Activated CD4-positive, alpha-beta T cell treated with anti-CD3 and anti-CD28 coated beads for 36 hours (primary cell): ENCODE results near the gene SEC14L6. TPM values are rescaled to one million over a fixed set of nuclear protein-coding genes. Genes with fewer than 3 reads are reported as not detected.
A peak's percentile ranks its signal among the peaks of the same experiment; 100 is the strongest.
"Not testable (repeated sequence)": the region's sequence is repeated elsewhere in the genome, so short reads cannot be mapped to it uniquely, and the experiment has no call there.

Experiments used
- ATAC-seq: fragments of 200-7000 bp; cut with Tn5 transposase; one replicate; pipeline ENCODE4 v1.10.0; 2021; ENCODE audit warnings: mild to moderate bottlenecking, moderate library complexity
- CTCF ChIA-PET: fragments of 350-600 bp; sonication (Branson Sonifier 250); formaldehyde crosslinking; loops from one replicate; lab custom pipeline; 2021; ENCODE audit warnings: antibody characterized with exemption; lab: Charles Lee
- POLR2A ChIA-PET: fragments of 350-600 bp; sonication (Branson Sonifier 250); formaldehyde crosslinking; loops from one replicate; lab custom pipeline; 2021; ENCODE audit warnings: antibody characterized with exemption, inconsistent platforms; lab: Charles Lee
- DNase-seq: peaks from one replicate; pipeline ENCODE4 v3.0.0-alpha.2; 2020
- H3K27ac Mint-ChIP-seq: one replicate; pipeline ENCODE4 v1.8.0; 2021; ENCODE audit warnings: mixed read lengths
- H3K27me3 Mint-ChIP-seq: one replicate; pipeline ENCODE4 v1.8.0; 2021; ENCODE audit warnings: mixed read lengths
- H3K36me3 Mint-ChIP-seq: one replicate; pipeline ENCODE4 v1.8.0; 2021; ENCODE audit warnings: low read depth, mixed read lengths
- H3K4me1 Mint-ChIP-seq: one replicate; pipeline ENCODE4 v1.8.0; 2021; ENCODE audit warnings: mixed read lengths
- H3K4me3 Mint-ChIP-seq: one replicate; pipeline ENCODE4 v1.8.0; 2021; ENCODE audit warnings: mild to moderate bottlenecking, moderate library complexity, mixed read lengths
- H3K9me3 Mint-ChIP-seq: one replicate; pipeline ENCODE4 v1.8.0; 2021; ENCODE audit warnings: low read depth, mixed read lengths
- intact Hi-C, 2 experiments: fragments of 100-400 bp; cut with DNase I in 1 of 2; cut with micrococcal nuclease in 1 of 2; formaldehyde crosslinking; loops; one replicate each; pipeline versions ENCODE4 v1.14.2 to v1.15.1; 2022 to 2024; cut with DNase I, micrococcal nuclease
- total RNA-seq, 2 experiments: library from RNA; stranded (reverse); gene quantifications; one replicate each; pipeline ENCODE4 v1.2.3, GENCODE V29; 2021

SEC14L6 gene
- total RNA-seq, 2 experiments from 2014 or later = not detected

DNA sequence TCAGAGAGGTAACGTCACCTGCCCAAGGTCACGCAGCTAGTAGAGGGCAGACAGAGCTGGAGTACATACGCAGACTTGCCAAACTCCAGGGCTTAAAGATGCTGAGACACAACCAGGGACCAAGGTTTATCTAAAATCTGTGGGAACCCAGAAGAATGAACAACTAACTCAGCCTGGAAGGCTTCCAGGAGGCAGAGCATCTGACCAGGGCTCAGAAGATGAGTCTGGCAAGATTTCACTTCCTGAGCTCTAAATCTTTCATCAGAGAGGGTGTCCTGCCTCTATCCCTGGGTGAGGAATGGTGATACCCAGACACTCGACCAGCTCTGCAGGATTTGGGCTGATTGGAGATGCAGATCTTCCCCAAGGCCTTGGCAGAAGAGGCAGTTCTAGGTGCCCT, 18.8 kb upstream of the SEC14L6 start:
- CTCF ChIA-PET = interaction anchor here (0.5 kb wide), 1 partner anchor 355 kb away, joined by 3 read pairs; no protein-coding TSS in a partner anchor

DNA sequence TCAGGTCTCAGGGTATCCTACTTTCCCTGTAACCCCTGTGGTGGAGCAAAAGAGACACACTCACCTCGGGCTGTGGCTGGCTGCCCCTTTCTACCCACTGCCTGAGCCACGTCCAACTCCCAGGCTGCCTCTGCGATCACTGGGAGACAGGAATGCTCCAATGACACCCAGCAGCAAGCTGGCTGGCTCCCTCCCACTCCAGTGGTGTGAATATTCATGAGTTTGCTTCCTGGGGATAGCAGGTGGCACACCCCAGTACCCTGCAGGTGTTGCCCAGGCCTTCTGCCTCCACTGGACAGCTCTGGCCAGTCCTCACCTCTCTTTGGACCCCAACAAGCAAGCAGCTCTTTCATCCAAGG, 18.2 kb upstream of the SEC14L6 start:
- Mint-ChIP-seq H3K4me1 (no peaks in the 10 kb centered on the region), H3K9me3 (no peaks in the 10 kb centered on the region), H3K4me3 (no peak overlapping the region), H3K27me3 (no peaks in the 10 kb centered on the region), H3K36me3 (no peaks in the 10 kb centered on the region), H3K27ac (no peak overlapping the region)
- ATAC-seq (no peak), DNase-seq (no peak)
- POLR2A ChIA-PET = no interaction called here
- intact Hi-C loops = no loop called here
- CTCF ChIA-PET = no interaction called here

More for the DNA sequence above, 18.8 kb upstream of the SEC14L6 start:
- POLR2A ChIA-PET = no interaction called here
- intact Hi-C loops = no loop called here
- H3K27me3 Mint-ChIP-seq = no peaks in the 10 kb centered on the region
- no peaks in the 10 kb centered on the region for H3K9me3 Mint-ChIP-seq
- no peak for ATAC-seq
- no peak overlapping the region for H3K27ac Mint-ChIP-seq
- DNase-seq = no peak
- H3K4me3 Mint-ChIP-seq = no peak overlapping the region
- no peaks in the 10 kb centered on the region for H3K4me1 Mint-ChIP-seq
- no peaks in the 10 kb centered on the region for H3K36me3 Mint-ChIP-seq

DNA sequence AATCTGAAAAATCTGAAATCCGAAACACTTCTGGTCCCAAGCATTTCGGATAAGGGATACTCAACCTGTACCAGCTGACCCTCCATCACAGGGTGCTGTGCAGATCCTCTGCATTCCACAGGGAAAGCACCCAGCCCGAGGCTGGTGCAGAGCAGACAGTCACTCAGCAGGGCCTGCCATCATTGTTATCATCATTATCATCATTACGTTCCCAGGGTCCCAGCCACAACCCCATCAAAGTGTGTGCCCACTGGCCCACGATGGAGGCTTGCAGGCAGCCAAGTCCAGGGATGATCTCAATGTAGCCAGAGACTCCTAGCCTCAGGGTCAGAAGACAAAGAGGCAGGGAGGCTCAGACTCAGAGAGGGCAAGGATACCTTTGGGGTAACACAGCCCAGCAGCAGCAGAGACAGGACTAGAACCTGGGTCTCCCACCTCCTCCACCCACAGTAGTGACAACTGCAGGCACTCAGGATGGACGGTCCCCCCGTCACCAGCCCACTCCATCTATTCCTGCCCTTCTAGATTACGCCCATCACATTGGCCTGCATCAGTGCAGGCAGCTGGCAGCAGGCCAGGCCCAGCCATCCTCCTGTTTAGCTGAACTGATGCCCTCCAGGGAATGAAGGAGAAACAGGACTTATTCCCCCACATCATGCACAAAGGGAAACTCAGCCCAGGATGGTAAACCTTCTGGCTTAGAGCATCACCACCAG, 17.7 kb upstream of the SEC14L6 start:
- intact Hi-C loops = no loop called here
- H3K36me3 Mint-ChIP-seq = no peaks in the 10 kb centered on the region
- no peak overlapping the region for H3K27ac Mint-ChIP-seq
- H3K4me3 Mint-ChIP-seq = no peak overlapping the region
- no peaks in the 10 kb centered on the region for H3K9me3 Mint-ChIP-seq
- POLR2A ChIA-PET = no interaction called here
- ATAC-seq (no peak), DNase-seq (no peak)
- CTCF ChIA-PET = no interaction called here
- H3K27me3 Mint-ChIP-seq = no peaks in the 10 kb centered on the region
- no peaks in the 10 kb centered on the region for H3K4me1 Mint-ChIP-seq

DNA sequence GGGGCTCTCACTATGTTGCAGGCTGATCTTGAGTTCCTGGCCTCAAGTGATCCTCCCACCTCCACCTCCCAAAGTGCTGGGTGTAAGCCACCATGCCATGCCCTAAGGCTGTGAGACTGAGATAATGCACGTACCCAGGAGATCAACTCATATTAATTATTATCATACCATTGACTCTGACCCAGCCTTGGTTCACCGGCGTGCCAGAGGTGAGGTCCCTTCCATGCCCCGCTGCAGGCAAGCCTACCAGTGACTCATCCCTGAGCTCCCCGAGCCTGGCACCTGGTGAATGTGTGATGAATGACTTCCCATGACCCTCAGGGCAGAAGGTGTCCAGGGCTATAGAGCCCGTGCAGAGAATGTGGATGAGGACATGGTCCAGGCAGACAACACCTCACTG, 15.8 kb upstream of the SEC14L6 start:
- ChIA-PET POLR2A (no interaction called here), CTCF (interaction anchor here (0.9 kb wide), 1 partner anchor 93 kb away, joined by 4 read pairs; no protein-coding TSS in a partner anchor)
- ATAC-seq (no peak), DNase-seq (no peak)
- Mint-ChIP-seq H3K27ac (no peak overlapping the region), H3K36me3 (no peaks in the 10 kb centered on the region), H3K27me3 (no peaks in the 10 kb centered on the region), H3K4me1 (no peaks in the 10 kb centered on the region), H3K9me3 (no peaks in the 10 kb centered on the region), H3K4me3 (no peak overlapping the region)
- intact Hi-C loops = no loop called here

DNA sequence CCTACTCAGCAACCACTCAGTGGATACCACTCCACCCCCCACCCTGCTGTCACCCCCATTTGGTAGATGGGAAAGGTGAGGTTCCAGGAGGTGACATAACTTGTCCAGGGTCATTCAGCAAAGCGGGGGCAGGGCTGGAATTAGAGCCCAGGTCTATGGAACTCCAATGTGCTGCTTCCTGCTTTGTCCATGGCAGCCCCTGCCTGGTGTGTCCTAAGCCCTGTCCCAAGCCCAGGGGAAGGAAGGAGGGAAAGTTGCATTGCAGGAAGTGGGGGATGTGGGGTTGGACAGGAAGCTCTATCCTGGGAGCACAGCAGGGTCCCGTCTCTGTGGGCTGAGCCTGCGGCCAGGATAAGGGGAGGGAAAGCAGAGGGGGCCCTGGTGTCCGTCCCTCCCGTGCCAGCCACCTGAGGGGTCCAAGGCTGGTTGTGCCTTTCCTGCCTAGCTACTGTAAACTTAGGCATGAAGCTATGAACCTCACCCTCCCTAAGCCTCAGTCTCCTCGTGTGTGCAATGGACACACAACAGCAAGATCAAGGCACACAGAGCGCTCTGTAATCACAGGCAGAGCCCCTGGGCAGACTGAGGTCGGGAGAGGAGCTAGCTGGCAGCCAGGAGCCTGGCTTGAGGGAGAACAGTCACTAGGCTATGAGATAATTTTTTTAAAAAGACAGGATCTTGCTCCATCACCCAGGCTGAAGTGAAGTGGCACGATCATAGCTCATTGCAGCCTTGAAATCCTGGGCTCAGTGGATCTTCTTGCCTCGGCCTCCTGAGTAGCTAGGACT, 15.1 kb upstream of the SEC14L6 start:
- Mint-ChIP-seq H3K36me3 (no peaks in the 10 kb centered on the region), H3K27ac (no peak overlapping the region), H3K9me3 (no peaks in the 10 kb centered on the region), H3K4me3 (no peak overlapping the region), H3K4me1 (no peaks in the 10 kb centered on the region), H3K27me3 (no peaks in the 10 kb centered on the region)
- ChIA-PET CTCF (interaction anchor here (0.9 kb wide), 1 partner anchor 92 kb away, joined by 4 read pairs; no protein-coding TSS in a partner anchor), POLR2A (no interaction called here)
- ATAC-seq = no peak
- DNase-seq = no peak
- intact Hi-C loops = no loop called here

DNA sequence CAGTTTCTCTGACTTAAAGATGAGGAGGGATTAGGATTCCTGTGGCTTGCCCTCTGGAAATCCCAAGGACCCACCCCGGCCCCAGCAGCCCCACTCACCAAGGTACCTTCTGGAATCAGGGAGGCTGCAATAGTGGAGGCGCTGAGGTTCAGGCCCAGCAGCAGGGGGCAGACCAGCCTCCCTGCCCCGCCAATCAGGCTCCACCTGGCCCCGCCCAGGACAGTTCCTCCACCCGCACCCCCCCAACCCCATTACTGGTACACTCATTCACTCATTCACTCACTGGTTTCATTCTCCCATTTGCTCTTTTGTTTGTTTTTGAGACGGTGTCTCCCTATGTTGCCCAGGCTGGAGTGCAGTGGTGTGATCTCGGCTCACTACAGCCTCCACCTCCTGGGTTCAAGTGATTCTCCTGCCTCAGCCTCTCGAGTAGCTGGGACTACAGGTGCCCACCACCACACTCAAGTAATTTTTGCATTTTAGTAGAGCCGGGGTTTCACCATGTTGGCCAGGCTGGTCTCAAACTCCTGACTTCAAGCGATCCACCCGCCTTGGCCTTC, 14.2 kb upstream of the SEC14L6 start:
- DNase-seq = peak; percentile 58
- intact Hi-C loops, CTCF ChIA-PET: not testable (repeated sequence)

DNA sequence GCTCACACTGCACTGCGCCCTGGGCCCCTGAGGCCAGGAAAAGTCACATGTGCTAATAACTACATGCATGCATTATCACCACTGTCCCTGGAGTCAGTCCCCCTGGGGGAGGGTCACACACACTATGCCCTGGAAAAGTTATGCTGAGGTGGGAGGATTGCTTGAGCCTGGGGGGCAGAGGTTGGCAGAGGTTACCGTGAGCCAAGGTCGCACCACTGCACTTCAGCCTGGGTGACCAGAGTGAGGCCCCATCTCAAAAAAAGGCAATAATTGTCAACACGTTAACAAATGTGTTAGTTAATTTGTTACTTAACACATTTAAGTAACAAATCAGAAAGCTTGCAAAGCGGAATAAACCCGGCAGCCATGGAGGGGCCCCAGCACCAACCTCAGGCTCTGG, 13.3 kb upstream of the SEC14L6 start:
- Mint-ChIP-seq H3K27me3 (no peaks in the 10 kb centered on the region), H3K4me1 (no peaks in the 10 kb centered on the region), H3K36me3 (no peaks in the 10 kb centered on the region), H3K4me3 (no peak overlapping the region), H3K9me3 (no peaks in the 10 kb centered on the region), H3K27ac (no peak overlapping the region)
- ATAC-seq (no peak), DNase-seq (no peak)
- intact Hi-C loops = no loop called here
- ChIA-PET POLR2A (no interaction called here), CTCF (interaction anchor here (1.0 kb wide), 1 partner anchor 18 kb away, joined by 3 read pairs; no protein-coding TSS in a partner anchor)

More for the DNA sequence above, 14.2 kb upstream of the SEC14L6 start:
- H3K36me3 Mint-ChIP-seq, POLR2A ChIA-PET, H3K9me3 Mint-ChIP-seq, H3K4me1 Mint-ChIP-seq, H3K27ac Mint-ChIP-seq, H3K4me3 Mint-ChIP-seq, H3K27me3 Mint-ChIP-seq: not testable (repeated sequence)
- peak; percentile 78 for ATAC-seq

DNA sequence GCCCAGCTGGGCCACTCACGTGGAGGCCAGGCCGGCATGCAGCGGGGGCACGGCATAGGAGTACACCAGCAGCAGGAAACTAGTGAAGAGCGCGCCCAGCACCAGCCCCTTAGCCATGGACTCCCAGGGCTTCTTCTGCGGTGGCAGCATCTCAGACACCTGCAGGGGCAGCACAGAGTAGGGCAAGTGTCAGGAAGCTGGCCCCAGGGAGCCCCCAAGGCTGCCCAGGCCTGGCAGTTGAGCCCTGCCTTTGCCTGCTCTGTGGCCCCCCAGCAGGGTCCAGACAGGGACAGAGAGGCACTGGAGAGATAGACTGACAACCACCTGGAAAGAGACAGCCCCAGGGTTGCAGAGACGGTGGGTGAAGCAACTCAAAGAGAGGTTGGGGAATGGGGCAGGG, 10.7 kb upstream of the SEC14L6 start:
- ATAC-seq (no peak), DNase-seq (no peak)
- no peaks in the 10 kb centered on the region for H3K27me3 Mint-ChIP-seq
- H3K4me3 Mint-ChIP-seq = no peak overlapping the region
- no peaks in the 10 kb centered on the region for H3K36me3 Mint-ChIP-seq
- ChIA-PET POLR2A (no interaction called here), CTCF (no interaction called here)
- no peaks in the 10 kb centered on the region for H3K9me3 Mint-ChIP-seq
- intact Hi-C loops = no loop called here
- no peaks in the 10 kb centered on the region for H3K4me1 Mint-ChIP-seq
- no peak overlapping the region for H3K27ac Mint-ChIP-seq

DNA sequence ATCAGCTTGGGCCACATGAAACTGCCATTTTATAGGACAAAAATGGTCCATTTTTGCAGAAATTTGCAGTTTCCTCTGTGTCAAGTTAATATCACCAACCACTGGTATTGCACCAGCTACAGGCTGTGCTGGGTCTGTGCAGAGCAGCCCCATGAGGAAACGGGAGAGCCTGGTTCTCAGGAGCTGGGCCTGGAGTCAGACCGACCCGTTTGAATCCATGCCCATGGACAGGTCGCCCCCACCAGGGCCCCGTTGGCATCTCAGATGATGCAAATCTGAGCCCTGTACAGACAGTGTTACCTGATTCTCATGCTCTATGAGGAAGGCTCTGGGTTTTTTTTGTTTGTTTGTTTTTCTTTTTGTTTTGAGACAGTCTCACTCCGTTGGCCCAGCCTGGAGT, 9.8 kb upstream of the SEC14L6 start:
- ChIA-PET CTCF (interaction anchor here (0.7 kb wide), 1 partner anchor 20 kb away, joined by 4 read pairs; no protein-coding TSS in a partner anchor), POLR2A (no interaction called here)
- H3K27me3 Mint-ChIP-seq = no peaks in the 10 kb centered on the region
- H3K4me3 Mint-ChIP-seq = no peak overlapping the region
- no peaks in the 10 kb centered on the region for H3K9me3 Mint-ChIP-seq
- intact Hi-C loops = no loop called here
- DNase-seq = no peak
- ATAC-seq = no peak
- no peak overlapping the region for H3K27ac Mint-ChIP-seq
- no peaks in the 10 kb centered on the region for H3K4me1 Mint-ChIP-seq
- H3K36me3 Mint-ChIP-seq = no peaks in the 10 kb centered on the region

DNA sequence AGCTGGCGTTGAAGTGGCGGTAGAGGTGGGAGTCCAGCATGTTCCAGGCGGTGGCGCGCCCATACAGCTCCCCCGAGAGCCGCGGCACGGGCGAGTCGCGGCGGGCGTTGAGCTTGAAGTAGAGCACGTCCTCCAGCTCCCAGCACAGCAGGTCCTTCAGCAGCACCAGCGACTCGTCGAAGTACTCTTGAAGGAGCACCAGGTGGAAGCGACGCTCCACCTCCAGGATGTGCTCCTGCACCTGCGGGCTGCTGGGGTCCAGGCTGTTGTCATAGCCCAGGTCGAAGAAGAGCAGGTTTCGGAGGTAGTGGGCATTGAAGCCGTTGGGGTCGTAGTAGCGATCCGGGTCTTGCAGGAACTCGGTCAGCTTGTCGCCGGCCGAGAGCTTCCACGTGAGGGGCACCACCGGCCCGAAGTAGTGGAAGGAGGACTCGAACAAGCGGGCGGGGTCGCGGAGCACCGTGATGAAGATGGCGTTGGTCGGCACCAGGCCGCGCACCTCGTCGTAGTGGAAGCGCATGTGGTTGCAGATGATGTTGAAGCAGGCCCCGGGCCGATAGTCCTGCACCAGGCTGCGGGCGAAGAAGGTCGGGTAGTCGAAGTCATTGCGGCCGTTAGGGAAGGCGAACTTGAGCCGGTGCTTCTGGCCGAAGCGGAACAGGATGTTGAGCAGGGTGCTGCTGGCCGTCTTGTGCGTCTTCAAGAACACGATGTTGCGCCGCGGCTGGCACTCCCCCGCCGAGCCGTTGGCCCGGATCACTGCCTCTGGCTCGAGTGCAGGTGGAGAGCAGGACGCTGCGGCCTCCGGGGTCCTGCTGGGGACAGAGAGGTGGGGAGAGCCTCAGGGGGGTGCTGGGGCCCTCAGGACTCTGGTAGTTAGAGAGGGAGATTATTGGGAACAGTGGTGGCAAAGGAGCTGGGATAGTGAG, 9.0 kb upstream of the SEC14L6 start:
- Mint-ChIP-seq H3K4me3 (no peak overlapping the region), H3K36me3 (no peaks in the 10 kb centered on the region), H3K27ac (no peak overlapping the region), H3K4me1 (no peaks in the 10 kb centered on the region), H3K9me3 (no peaks in the 10 kb centered on the region), H3K27me3 (no peaks in the 10 kb centered on the region)
- ChIA-PET POLR2A (no interaction called here), CTCF (no interaction called here)
- intact Hi-C loops = no loop called here
- ATAC-seq (no peak), DNase-seq (no peak)

DNA sequence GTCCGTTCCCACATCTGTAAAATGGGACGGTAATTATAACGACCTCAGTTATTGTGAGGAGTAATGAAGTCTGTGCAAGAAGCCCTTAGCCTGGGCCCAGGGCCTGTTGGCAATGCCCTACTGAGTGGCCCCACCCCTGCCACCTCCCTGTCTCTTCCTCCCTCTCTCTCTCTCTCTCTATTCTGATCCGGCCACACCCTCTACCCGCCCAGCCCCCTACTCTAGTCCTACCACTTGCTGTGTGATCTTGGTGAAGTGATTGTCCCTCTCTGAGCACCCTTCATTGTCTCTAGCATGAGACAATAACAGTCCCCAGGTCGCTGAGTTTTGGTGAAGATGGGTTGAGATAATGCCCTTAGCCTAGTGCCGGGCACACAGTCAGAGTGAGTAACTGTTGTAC, 7.4 kb upstream of the SEC14L6 start:
- Mint-ChIP-seq H3K36me3 (no peaks in the 10 kb centered on the region), H3K9me3 (no peaks in the 10 kb centered on the region), H3K4me1 (no peaks in the 10 kb centered on the region), H3K4me3 (no peak overlapping the region), H3K27ac (no peak overlapping the region), H3K27me3 (no peaks in the 10 kb centered on the region)
- POLR2A ChIA-PET = no interaction called here
- ATAC-seq (no peak), DNase-seq (no peak)
- CTCF ChIA-PET = no interaction called here
- intact Hi-C loops = no loop called here
